ENCODE results near the gene ZPR1. TPM values are rescaled to one million over a fixed set of nuclear protein-coding genes. Genes with fewer than 3 reads are reported as not detected.

The ZPR1 gene
- total RNA-seq, 1 donor from 2014 or later: 26.7 TPM

GRCh38 chr11:116731097-116731761, 56.6 kb downstream of the ZPR1 start:
- intact Hi-C loops (cut with DNase I): no loop called here
- ATAC-seq (peak; percentile 31), DNase-seq (ENCODE audit: low spot score) (peak; percentile 55)

GRCh38 chr11:116730601-116731000, 57.2 kb downstream of the ZPR1 start:
- no peak for ATAC-seq

GRCh38 chr11:116730241-116730561, 57.6 kb downstream of the ZPR1 start:
- ATAC-seq: no peak
- peak; percentile 49 for DNase-seq (ENCODE audit: low spot score)
- intact Hi-C loops (cut with DNase I): no loop called here

More at GRCh38 chr11:116730601-116731000, 57.2 kb downstream of the ZPR1 start:
- intact Hi-C loops (cut with DNase I): no loop called here
- peak; percentile 45 for DNase-seq (ENCODE audit: low spot score)

GRCh38 chr11:116729501-116730240, 58.2 kb downstream of the ZPR1 start:
- DNase-seq (ENCODE audit: low spot score) (peak; percentile 50), ATAC-seq (no peak)
- intact Hi-C loops (cut with DNase I): no loop called here

GRCh38 chr11:116727990-116728389, 59.8 kb downstream of the ZPR1 start:
- ATAC-seq (no peak), DNase-seq (ENCODE audit: low spot score) (no peak)
- intact Hi-C loops (cut with DNase I): no loop called here

GRCh38 chr11:116725434-116726221, 62.2 kb downstream of the ZPR1 start:
- no peak for DNase-seq (ENCODE audit: low spot score)
- intact Hi-C loops (cut with DNase I): no loop called here
- peak; percentile 68 for ATAC-seq

- DNase-seq (ENCODE audit: low spot score): no peak
- intact Hi-C loops (cut with DNase I): no loop called here
- no peak for ATAC-seq
Measured at GRCh38 chr11:116724813-116725212, 63.0 kb downstream of the ZPR1 start.

Other genes with a start within 250 kb of the ZPR1 start
- gene BUD13, start 15.0 kb downstream of the ZPR1 start, total RNA-seq: 16.9 TPM
- not detected for gene APOA5, start 3.9 kb upstream of the ZPR1 start, total RNA-seq
- not detected for gene APOA4, start 35.3 kb upstream of the ZPR1 start, total RNA-seq
- not detected for gene APOC3, start 41.9 kb upstream of the ZPR1 start, total RNA-seq
- gene APOA1, start 49.6 kb upstream of the ZPR1 start, total RNA-seq: 7.0 TPM

All from sciatic nerve (tissue), 2 donors.